Erythroblast (primary cell): ENCODE data around the gene CALHM6.

Source experiments
- DNase-seq, 2 experiments: peaks; one replicate each; lab custom pipeline; 2025; lab: John Stamatoyannopoulos, UW
- GATA1 ChIP-seq: IDR thresholded peaks from 2 replicates; pipeline ENCODE4 v1.6.1; 2011; ENCODE audit warnings: low read depth, mild to moderate bottlenecking, control low read depth, low read length, moderate library complexity
- POLR2A ChIP-seq: IDR thresholded peaks from 2 replicates; pipeline ENCODE4 v1.6.1; 2011; ENCODE audit warnings: mild to moderate bottlenecking, low read length

Gene CALHM6

DNA sequence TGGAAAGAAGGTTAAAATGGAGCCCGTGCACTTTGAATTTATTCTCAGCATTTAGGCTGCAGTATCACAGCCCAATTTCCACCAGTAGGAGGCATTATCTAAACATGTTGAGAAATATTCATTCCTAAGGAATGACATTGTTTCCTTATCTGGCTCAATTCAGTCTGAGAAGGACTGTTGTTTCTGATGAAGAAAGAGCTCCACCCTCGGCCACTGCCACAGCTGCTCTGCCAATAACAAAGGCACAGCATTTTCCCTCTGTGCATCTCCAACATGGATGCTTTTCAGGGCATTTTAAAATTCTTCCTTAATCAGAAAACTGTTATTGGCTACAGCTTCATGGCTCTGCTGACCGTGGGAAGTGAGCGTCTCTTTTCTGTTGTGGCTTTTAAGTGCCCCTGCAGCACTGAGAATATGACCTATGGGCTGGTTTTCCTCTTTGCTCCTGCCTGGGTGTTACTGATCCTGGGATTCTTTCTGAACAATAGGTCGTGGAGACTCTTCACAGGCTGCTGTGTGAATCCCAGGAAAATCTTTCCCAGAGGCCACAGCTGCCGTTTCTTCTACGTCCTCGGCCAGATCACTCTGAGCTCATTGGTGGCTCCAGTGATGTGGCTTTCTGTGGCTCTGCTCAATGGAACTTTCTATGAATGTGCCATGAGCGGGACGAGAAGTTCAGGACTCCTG lies 50.4 kb downstream of the CALHM6 start, which contains the start of gene CALHM5:
CALHM5 (plus strand) TSS at position 216 of the 687 bp plus-strand sequence; CDS start at position 274, 58 bp downstream.
- DNase-seq, result peak; percentile 22 to 32
- no peak for TF ChIP-seq GATA1
- TF ChIP-seq POLR2A, result no peak

DNA sequence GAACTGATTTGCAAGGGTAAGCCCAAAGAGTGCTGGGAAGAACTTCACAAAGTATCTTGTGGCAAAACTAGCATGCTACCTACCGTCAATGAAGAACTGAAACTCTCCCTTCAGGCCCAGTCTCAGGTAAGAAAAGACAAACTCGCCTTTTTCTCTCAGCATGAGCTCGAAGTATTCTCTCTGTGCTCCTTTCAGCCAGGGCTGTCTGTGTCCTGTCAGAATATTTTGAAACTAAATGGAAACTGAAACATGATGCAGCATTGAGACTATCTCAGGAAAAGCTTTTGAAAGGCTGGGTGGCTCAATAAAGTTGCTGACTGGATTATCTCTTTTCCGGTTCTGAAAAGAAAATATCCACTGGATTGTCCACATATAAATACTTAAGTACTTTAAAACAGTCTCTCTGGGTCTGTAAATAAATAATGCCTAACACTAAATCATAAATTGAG lies 51.0 kb downstream of the CALHM6 start:
- no peak for TF ChIP-seq POLR2A
- TF ChIP-seq GATA1, result no peak

DNA sequence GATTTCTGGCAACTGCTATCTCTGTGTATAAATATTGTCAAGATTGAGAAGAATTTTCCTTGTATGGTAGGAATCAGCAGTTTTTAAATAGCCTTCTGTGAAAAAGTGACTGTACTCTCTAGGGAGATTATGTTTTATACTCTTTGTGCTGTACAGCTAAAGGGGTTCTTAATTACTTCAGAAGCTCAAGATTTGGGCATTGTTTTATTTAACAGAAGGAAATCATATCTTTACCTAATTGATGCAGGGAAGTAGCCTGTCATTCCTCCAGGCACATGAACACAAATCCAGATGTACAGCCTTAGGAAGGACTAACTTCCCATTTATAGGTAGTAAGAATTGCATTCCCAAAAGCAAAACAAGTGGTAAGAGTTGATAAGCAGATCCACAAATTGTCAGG lies 51.6 kb downstream of the CALHM6 start:
- DNase-seq, result no peak
- TF ChIP-seq POLR2A, result no peak
- TF ChIP-seq GATA1, result no peak

More for the DNA sequence above, 51.0 kb downstream of the CALHM6 start:
- no peak for DNase-seq
